UCSD-AML1 (cell line): Measurements from ENCODE around the gene BAIAP2.

ENCODE experiments used
- DNase-seq: peaks from one replicate; lab custom pipeline; 2025; ENCODE audit not compliant: unreplicated experiment; lab: John Stamatoyannopoulos, UW

Gene BAIAP2

GRCh38 chr17:81050645-81051625 lies 16.0 kb downstream of the BAIAP2 start:
- DNase-seq: no peak

DNA sequence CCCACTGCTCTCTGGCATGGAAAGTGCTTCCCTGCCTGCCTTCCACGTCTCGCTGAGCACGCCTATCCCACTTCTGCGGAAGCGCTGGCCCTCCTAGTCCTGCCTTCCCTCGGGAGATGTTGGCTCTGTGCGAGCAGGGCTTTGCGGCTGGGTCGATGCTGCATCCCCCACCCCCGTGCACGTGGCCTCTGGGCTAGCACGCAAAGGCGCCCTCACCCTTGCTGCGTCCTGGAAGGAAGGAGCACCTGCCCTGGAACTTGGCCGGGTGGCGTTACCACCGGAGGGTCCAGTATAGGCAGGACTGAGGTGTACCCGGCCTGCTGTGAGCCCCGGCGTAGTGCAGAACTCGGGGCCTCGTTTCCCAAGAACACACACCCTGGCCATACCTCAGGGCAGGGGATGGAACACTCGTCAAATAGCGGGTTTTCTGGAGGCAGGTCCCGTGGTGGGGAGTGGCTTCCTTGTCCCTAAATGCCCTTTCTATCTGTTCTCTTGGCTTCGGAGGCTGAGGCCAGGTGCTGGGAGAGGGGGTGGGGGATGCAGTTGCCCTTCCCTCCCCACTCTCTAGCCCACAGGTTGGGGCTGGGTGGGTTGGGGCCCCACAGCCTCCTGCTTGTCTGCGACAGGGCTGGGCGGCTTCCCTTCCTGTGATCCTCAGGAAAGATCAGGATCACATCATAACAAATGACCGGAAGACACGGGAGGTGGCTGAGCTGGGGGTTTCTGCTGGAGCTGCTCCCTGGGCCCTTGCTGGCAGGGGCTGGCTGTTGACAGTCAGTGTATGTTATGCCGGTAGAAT lies 17.4 kb downstream of the BAIAP2 start:
- DNase-seq: no peak

GRCh38 chr17:81053041-81053970 lies 18.4 kb downstream of the BAIAP2 start:
- DNase-seq: no peak

DNA sequence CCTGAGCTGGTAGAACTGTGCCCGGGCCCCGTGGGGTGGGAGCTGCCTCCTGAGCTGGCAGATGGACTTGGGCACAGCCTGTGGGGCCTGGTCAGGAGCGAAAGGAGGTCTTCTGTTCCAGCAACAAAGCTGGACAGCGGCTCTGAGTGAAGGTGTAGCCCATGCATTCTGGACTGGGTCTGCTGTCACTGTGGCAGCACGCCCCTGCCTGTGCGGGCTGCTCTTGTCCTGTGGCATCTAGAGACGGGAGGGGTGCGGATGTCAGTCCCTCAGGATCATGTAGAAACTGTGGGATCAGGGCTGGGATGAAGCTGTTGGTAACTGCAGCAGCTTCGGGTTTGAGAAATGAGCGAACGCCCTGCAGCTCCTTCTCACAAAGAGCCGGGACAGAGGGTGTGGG lies 19.4 kb downstream of the BAIAP2 start:
- no peak for DNase-seq

- no peak for DNase-seq
Measured at GRCh38 chr17:81054881-81055370, 20.0 kb downstream of the BAIAP2 start.

DNA sequence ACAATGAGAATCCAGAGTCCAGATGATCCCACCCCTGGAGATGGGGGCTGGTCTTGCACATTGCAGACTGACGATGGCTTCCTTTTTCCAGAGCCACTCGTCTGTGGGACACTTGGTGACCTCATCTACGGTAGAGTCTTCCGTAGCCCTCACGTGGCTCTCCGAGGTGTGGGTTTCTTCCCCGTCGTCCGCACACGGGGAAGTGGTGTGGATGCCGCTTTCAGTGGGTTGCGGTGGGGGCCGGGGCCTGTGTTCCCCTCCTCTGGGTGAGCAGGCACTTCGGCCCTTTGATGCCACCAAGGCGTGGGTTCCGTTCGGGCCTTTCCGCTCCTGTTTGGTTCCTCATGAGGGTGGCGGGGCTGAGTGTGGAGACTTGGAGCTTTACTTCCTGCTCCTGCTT lies 21.4 kb downstream of the BAIAP2 start:
- DNase-seq: no peak

DNA sequence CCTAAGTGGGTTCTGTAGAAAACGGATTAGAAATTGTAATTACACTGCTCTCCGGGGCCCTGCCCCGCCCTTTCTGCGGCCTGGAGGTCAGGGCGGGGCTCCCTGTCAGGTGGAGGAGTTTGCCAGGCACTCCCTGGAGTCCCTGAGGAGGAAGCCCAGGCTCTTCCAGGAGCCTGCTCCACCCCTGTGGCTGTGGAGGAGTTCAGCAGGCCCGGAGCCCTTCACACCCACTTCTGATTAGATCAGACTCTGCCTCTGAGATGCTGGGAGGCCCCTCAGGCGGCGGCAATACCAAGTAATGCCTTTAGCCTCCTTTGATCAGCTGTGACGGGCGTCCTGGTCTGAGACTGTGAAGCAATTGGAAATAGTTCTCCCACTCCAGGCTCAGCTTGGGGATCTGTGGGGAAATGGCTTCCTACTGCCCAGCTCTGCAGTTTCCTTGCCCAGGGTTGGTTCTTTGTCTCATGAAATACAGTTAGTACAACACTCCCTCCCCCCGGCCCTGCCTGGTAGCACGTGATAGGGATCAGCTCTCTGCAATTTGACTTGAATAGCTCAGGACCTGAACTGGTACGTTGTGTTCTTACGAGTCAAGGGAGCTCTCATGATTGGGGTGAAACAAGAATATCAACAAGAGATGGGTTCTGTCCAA lies 22.3 kb downstream of the BAIAP2 start:
- DNase-seq: no peak

DNA sequence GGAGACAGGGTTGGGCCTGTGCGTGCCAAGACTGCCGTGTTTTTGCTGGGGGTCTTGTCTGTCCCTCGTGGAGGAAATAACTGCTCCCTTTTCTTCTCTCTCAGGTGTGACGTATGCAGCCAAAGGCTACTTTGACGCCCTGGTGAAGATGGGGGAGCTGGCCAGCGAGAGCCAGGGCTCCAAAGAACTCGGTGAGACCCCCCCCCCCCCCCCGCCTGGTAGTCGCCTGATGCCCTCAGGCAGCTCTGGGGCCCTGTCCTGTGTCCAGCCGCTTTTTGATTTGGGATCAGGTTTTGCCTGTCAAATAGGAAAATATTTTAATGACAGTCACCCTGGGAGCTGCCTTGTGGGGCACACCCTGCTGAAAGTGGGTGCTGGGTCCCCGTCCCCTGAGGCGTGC lies 22.8 kb downstream of the BAIAP2 start:
- no peak for DNase-seq

DNA sequence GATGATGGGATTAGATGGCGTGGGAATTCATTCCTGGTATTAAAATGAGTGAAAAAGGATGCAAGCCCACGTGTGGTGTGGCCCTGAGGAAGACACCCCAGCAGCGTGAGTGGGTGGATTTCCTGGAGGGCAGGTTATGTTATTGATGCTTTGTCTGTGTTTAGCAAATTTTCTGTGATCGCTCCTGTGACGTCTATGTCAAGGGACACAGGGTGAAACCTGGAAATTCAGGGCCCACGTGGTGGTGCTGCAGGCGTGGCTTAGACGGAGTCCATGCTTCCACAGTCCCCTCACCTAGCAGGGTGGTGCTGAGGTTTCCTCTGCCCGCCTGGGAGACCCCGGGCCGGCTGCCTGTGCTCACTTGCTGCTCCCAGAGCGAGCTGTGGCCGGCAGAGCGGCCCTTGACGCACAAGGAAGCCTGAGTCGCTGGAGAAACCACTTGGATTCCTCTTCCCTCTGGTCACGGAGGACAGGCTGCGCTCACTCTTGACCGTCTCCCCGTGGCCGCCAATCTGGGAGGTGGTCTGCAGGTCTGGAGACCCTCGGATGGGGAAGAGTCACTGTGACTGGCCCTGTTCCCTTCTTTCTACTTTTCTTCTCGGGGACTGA lies 23.4 kb downstream of the BAIAP2 start:
- no peak for DNase-seq

GRCh38 chr17:81059026-81059425 lies 24.1 kb downstream of the BAIAP2 start:
- no peak for DNase-seq

GRCh38 chr17:81060416-81060815 lies 25.5 kb downstream of the BAIAP2 start:
- no peak for DNase-seq

DNA sequence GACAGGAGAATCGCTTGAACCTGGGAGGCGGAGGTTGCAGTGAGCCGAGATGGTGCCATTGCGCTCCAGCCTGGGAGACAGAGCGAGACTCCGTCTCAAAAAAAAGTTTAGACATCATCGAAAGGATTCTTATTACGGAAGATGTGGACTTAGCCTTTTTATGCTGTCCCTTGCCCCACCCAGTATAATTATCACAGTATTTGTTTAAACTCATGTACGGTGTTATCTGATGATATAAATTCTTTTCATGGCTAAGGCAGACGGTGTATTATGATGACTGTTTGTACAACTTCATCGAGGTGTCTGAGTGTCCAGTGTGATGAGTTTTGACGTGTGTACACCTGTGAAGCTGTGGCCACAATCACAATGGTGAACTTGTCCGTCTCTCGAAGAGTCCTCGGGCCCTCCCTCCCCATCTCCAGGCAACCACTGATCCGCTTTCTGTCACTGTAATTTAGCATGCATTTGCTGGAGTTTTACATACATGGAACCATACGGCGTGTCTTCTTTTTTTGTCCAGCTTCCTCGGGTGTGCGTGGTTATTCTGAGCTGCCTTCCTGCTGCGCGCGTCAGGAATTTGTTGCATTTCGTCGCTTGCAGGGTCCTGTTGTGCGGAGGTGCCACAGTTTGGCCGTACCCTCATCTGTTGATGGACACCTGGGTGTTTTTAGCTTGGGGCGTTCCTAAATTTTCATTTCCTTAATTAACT lies 26.2 kb downstream of the BAIAP2 start:
- DNase-seq: no peak

DNA sequence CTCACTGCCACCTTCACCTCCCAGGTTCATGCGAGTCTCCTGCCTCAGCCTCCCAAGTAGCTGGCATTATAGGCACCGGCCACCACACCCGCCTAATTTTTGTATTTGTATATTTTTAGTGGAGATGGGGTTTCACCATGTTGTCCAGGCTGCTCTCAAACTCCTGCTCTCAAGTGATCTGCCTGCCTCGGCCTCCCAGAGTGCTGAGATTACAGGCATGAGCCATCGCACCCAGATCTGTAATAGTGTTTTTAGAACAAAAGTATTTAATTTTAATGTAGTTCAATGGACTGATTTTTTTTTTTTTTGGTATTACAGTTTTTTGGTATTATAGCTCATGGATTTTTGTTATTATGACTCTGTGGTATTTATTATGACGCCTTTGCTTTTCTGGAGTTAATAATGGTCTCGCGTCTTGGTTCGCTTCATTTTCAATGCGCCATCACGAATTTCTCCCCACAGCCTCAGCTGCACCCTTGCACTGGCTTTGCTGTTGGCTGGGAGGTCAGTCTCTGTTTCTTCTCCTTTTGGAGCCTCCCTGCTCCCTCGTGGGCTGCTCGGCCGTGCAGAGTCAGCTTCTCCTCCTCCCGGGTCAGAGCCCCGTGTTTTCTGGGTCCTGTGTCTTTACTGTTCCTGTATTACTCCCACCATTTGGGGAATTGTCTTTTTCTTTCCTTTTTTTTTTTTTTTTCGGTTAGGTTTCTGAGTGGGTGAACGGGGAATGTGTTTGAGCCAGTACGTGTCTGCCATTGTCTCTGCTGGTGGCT lies 27.2 kb downstream of the BAIAP2 start:
- no peak for DNase-seq

GRCh38 chr17:81063106-81064093 lies 28.4 kb downstream of the BAIAP2 start:
- DNase-seq: no peak

DNA sequence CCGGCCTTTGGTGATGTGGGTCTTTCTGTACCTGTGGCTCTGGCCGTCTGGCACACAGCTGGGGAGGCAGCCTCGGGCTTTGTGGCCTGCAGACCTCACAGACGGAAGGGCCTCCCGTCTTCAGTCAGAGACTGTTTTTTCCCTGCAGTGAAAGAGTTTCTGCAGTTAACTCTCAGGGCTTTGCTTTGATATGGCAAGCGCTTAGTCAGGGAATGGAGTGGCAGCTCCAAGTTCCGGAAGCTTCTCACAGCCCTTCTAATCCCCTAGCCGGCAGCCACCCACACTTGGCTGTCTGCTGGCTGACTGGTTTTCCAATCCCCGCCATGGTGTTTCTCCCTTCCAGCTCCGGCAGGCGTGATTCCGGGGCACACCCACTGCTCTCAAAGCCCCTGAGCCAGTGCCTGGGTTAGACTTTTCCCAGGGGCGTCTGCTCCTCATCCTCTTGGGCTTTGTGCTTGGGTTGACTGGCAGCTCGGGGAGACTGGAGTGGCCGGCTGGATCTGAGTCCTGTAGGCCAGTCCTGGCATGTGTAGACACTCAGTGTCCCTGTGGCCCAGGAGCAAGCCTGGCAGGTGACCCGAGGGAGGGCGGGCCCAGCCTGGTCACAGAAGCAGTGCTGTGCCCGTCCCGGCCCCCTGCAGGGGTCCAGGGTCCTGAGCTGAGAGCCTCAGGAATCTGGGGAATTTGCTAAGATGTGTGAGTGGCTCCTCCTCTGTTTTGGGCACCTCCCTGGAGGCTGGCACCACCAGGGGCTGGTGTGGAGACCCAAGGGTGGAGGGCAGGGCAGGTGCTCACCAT lies 29.9 kb downstream of the BAIAP2 start:
- no peak for DNase-seq

DNA sequence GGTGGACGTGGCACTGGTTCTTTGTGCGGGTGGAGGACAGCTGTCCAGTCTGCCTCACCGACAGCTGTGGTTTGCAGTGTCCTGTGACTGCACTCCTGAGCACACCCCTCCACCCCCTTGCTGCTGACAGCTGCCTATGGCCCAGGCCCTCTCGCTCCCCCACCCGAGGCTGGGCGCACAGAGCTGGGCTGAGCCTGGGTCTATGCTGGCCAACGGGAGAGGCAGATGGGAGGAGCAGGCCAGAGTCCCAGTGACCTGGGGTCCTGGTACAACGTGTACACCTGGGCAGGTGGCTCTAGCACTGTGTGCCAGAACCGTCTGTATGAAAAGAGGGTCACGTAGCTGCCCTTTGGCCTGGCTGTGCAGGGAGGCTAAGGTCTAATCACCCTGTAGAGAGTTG lies 30.5 kb downstream of the BAIAP2 start:
- DNase-seq: no peak
